Spleen (tissue), 7 donors: ENCODE results near the gene CABP4.

Source experiments
- POLR2A ChIP-seq, 3 donors: fragments of 450-650 bp; IDR thresholded peaks; one replicate each; pipeline ENCODE4 v1.5.1; 2017; ENCODE audit warnings: antibody characterized with exemption in 3 of 3, mild to moderate bottlenecking in 1 of 3
- TF ChIP-seq, protein P1 (sequence below), 11 experiments: fragments of 200-600 bp in 7 of 11; fragments of 450-650 bp in 4 of 11; sonication (generic) in 4 of 11; IDR thresholded peaks in 8 of 11; conservative IDR thresholded peaks in 3 of 11; 1 replicate in 7 of 11; 2 replicates in 4 of 11; pipeline versions ENCODE4 v1.4.0 to v1.8.0; 2016 to 2021; ENCODE audit warnings: antibody characterized with exemption in 11 of 11, inconsistent platforms in 4 of 11, mild to moderate bottlenecking in 1 of 11
- donor health status: DM: no; HTN: no; CAD: no; lungs with moderate emphysema.
- donor health status: DM: no; HTN: no; CAD: no.
- donor health status: DM: no; HTN: no; CAD: no.

- TF ChIP-seq POLR2A (IDR thresholded peaks at IDR 0.05), result no peak
- TF ChIP-seq, protein P1, sequence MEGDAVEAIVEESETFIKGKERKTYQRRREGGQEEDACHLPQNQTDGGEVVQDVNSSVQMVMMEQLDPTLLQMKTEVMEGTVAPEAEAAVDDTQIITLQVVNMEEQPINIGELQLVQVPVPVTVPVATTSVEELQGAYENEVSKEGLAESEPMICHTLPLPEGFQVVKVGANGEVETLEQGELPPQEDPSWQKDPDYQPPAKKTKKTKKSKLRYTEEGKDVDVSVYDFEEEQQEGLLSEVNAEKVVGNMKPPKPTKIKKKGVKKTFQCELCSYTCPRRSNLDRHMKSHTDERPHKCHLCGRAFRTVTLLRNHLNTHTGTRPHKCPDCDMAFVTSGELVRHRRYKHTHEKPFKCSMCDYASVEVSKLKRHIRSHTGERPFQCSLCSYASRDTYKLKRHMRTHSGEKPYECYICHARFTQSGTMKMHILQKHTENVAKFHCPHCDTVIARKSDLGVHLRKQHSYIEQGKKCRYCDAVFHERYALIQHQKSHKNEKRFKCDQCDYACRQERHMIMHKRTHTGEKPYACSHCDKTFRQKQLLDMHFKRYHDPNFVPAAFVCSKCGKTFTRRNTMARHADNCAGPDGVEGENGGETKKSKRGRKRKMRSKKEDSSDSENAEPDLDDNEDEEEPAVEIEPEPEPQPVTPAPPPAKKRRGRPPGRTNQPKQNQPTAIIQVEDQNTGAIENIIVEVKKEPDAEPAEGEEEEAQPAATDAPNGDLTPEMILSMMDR (IDR thresholded peaks at IDR 0.05 in 8 of 11, conservative IDR thresholded peaks at IDR 0.05 in 3 of 11), result no peak
Measured at GRCh38 chr11:67415501-67416304, 39.5 kb upstream of the CABP4 start, which contains the start of gene CARNS1.
